GM21619 (cell line): ENCODE measurements around the gene NUP50.

Experiments used
- ATAC-seq: cut with Tn5 transposase; IDR thresholded peaks from one replicate; pipeline ENCODE4 v1.9.1; 2021; ENCODE audit not compliant: unreplicated experiment

The NUP50 gene

GRCh38 chr22:45192701-45193187, 29.0 kb downstream of the NUP50 start:
- ATAC-seq = no peak

GRCh38 chr22:45194686-45195085, 31.0 kb downstream of the NUP50 start:
- no peak for ATAC-seq

DNA sequence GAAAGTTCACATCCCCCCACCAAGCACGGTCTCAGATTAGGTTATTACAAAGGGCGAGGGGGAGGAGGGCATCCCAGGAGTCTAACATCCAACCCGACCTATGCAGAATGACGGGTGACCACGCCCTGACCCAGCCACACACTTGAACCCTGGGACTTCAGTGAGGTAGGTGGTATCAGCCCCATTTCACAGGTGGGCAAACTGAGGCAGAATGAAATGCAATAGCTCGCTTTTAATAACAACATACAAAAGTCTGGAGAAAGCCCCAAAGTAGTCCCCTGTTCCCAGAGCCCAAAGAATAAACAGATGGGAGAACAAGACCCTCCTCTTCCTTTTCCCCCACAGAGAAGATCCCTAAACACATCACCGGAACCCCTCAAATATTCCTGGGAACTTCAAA, 31.9 kb downstream of the NUP50 start:
- no peak for ATAC-seq

DNA sequence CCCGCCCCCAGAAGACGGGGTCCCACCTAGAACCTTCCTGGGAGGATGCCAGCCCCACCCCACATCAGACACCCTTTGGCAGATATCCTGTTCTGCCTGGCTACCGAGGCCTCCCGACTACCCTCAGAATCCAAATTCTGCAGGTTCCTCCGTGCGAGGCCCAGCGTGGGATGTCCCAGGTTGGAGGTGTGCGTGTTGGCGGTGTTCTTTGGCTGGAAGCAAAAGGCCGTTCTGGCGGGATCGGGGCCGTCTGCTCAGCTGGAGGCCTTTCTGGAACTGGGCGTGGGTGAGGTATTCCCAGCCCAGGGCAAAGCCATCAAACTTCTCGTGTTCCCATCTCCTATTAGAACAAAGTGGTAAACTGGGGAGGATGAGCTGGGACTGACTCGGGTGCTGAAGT, 32.6 kb downstream of the NUP50 start:
- ATAC-seq = no peak

DNA sequence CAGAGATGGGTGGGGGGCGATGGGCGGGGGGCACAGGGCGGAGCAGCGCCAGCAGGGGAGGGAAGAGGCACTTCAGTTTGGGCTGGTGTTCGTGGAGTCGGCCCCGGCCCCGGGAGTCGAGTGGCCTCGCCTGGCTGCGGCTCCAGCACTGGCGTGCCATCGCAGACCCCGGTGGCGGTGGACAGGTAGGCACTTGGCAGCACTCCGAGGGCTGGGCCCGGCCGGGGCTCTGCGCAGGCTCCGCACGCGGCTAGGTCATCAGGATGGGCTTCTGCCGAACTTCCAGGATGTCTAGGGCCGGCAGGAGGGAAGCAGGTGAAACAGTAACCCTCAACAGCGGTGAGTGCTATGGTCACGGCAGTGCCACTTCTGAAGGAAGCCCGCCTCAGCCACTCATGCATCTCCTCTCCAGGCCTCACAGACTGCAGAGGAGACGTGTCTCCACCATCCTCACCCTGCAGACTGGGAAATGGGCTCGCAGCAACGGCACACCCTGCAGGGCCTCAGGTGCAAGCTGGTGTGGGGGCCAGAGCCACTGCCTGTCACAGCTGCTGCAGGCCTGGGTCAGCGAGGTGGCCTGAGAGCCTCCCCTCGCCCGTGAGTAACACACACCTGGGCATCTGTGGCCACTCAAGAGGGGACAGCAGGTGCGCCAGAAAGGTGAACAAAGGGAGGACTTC, 33.3 kb downstream of the NUP50 start:
- ATAC-seq = no peak

DNA sequence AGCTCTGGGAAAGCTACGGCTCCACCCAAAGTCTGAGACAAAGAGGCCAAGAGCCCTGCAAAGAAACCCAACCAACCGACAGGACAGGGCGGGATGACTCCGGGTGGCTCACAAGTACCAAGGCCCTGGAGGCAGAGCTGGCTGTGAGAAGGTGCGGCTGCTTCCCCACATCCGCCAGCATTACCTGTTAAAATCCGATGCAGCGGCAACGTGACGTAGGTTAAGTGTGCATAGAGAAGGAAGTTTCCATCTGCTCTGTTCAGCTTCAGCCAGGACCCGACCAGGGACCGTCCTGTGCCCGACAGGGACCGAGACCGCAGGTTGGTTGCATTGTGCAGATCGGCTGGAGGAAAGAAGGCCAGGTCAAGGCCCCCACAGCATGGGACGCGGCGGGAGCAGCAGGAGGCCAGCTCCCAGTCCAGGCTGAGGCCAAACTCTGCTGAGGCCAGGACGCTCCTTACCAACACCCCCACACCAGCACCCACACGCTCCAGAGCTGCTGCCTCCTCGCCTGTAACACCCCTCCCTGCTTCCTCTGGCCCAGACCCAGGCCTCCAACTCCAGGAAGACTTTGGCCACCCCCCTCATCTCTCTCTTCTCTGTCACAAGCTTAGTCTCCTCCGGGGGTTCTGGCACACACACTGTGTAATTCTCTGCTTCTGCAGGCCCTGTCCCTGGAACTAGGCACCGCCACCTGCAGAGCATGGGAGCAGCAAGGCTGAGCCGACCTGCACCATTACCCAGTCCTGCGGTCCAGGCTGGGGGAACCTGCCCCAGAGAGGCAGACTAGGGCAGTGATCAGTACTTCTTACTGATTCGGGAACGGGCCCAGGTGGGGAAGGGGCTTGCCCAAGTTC, 34.1 kb downstream of the NUP50 start:
- ATAC-seq = no peak

DNA sequence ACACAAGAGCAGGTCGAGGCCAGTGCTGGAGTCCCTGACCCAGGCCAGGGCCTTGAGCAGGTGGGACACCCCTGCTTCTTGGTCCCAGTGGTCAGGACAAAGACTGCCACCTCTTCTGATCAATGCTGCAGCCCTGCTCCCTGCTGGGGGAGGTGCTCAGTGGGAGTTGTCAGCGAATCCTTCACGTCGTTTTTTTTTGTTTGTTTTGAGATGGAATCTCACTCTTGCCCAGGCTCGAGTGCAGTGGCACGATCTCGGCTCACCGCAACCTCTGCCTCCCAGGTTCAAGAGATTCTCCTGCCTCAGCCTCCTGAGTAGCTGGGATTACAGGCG, 34.7 kb downstream of the NUP50 start:
- ATAC-seq = no peak

DNA sequence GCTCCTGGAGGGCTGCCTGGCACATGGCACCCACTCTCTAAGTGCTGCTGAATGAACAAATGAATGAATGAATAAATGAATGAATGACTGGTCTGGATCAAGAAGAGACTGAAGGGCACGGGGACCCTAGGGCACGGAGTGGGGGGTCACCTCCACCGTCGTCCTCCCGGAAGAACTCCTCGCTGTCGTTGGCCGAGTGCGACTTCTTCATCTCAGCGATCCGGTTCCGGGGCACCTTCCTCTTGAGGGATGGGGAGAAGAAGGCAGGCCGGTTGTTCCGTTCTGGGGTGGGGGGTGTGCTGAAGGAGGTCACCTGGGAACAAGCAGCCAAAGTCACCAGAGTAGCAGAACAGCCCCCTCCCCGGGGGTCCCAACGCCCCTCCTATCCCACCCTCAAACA, 36.0 kb downstream of the NUP50 start:
- ATAC-seq = no peak

- ATAC-seq = no peak
These were observed 36.5 kb downstream of the NUP50 start for GRCh38 chr22:45200230-45200629.

DNA sequence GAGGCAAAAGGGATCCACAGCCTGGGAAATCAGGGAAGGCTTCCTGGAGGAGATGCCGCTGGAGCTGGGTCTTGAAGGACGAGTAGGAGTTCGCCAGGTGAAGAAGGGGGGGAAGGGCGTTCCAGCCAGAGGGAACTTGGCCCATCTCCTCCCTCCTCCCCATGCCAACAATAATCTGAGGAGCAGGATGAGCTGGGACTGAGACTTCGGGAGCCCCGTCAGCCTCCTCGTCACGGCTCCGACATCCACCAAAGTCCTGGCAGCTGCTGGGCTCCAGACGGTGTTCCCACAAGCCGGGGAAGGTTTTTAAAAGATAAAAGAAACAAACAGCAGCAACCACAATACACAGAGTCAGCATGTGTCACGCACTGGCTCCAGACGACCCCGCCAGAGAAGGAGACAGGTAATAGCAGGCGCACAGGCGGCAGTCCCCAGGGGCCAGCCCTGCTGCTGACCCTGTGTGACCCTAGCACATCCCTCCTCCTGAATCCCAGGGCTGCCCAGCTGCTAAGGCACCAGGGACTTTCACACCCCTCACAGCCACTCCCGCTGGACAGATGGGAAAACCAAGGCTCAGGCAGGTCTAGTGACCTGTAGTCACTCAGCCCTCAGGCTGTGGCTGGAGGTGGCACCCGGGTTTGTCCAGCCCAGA, 37.3 kb downstream of the NUP50 start:
- ATAC-seq = no peak

- no peak for ATAC-seq
These were observed 38.1 kb downstream of the NUP50 start for GRCh38 chr22:45201678-45202332.

- ATAC-seq = no peak
These were observed 38.8 kb downstream of the NUP50 start for GRCh38 chr22:45202333-45203149.

GRCh38 chr22:45203150-45203951, 39.6 kb downstream of the NUP50 start:
- ATAC-seq = no peak

- ATAC-seq = no peak
These were observed 40.5 kb downstream of the NUP50 start for GRCh38 chr22:45204241-45204640.

DNA sequence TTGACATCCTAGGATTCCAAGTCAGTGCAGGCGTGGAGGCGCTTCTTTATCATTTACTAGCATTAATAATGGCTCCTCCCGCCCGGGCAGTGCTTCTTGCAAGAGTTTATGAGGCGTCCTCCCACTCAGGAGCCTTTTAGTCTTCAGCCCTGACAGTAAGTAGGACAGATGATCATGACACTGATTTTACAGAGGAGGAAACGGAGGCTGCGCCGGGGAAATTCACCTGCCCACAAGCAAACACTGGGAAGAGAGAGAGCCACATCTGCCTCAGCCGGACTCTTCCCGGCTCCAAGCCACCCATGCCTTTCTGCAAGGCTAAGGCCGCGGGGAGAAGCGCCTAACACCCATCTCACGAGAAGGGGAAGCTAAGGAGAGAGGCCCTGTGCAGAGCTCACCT, 41.1 kb downstream of the NUP50 start:
- no peak for ATAC-seq

- no peak for ATAC-seq
These were observed 41.7 kb downstream of the NUP50 start for GRCh38 chr22:45205276-45205925.

GRCh38 chr22:45206233-45206632, 42.5 kb downstream of the NUP50 start:
- ATAC-seq = no peak

GRCh38 chr22:45207533-45207932, 43.8 kb downstream of the NUP50 start:
- no peak for ATAC-seq

GRCh38 chr22:45207981-45208664, 44.4 kb downstream of the NUP50 start:
- no peak for ATAC-seq
